Ishikawa (cell line): ENCODE measurements around the gene RIPOR3.

Source experiments
- EP300 ChIP-seq: IDR thresholded peaks from 2 replicates; pipeline ENCODE4 v1.6.1; 2012; ENCODE audit warnings: borderline replicate concordance
- NFIC ChIP-seq: IDR thresholded peaks from 2 replicates; pipeline ENCODE4 v1.6.1; 2012
- RAD21 ChIP-seq: IDR thresholded peaks from 2 replicates; pipeline ENCODE4 v1.6.1; 2012; ENCODE audit warnings: low read depth
- ZBTB7A ChIP-seq: IDR thresholded peaks from 2 replicates; pipeline ENCODE4 v1.6.1; 2012; ENCODE audit warnings: low read depth
- TF ChIP-seq, protein P1 (sequence below): IDR thresholded peaks from 2 replicates; pipeline ENCODE4 v1.6.1; 2012; ENCODE audit warnings: low read depth, mild to moderate bottlenecking

DNA sequence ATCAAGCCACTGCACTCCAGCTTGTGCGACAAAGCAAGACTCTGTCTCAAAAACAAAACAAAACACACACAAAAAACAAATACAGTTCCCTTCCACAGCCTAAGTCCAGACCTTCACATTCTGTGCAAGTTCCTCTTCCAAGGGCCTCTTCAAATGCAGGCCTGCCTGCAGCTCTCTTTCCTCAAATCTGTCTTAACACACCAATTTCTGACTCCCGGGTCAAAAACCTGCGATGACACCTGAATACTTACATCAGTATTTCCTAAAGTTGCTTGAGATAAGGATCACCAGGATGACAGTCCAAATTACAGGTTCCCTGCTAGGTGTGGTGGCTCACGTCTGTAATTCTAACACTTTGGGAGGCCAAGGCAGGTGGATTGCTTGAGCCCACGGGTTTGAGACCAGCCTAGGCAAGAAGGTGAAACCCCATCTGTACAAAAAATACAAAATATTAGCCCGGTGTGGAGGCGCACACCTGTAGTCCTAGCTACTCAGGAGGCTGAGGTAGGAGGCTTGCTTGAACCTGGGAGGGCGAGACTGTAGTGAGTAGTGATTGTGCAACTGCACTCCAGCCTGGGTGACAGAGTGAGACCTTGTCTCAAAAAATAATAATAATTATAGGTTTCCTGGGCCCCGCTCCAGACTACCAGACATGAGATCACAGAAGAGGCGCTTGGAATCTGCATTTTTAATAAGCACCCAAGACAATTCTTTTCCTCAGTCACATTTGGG, 31.2 kb upstream of the RIPOR3 start:
- TF ChIP-seq ZBTB7A (no peak), RAD21 (no peak), NFIC (no peak), EP300 (no peak)
- TF ChIP-seq, protein P1, sequence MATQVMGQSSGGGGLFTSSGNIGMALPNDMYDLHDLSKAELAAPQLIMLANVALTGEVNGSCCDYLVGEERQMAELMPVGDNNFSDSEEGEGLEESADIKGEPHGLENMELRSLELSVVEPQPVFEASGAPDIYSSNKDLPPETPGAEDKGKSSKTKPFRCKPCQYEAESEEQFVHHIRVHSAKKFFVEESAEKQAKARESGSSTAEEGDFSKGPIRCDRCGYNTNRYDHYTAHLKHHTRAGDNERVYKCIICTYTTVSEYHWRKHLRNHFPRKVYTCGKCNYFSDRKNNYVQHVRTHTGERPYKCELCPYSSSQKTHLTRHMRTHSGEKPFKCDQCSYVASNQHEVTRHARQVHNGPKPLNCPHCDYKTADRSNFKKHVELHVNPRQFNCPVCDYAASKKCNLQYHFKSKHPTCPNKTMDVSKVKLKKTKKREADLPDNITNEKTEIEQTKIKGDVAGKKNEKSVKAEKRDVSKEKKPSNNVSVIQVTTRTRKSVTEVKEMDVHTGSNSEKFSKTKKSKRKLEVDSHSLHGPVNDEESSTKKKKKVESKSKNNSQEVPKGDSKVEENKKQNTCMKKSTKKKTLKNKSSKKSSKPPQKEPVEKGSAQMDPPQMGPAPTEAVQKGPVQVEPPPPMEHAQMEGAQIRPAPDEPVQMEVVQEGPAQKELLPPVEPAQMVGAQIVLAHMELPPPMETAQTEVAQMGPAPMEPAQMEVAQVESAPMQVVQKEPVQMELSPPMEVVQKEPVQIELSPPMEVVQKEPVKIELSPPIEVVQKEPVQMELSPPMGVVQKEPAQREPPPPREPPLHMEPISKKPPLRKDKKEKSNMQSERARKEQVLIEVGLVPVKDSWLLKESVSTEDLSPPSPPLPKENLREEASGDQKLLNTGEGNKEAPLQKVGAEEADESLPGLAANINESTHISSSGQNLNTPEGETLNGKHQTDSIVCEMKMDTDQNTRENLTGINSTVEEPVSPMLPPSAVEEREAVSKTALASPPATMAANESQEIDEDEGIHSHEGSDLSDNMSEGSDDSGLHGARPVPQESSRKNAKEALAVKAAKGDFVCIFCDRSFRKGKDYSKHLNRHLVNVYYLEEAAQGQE = no peak
